ENCODE measurements around the gene STK17B.
"Not testable (repeated sequence)": the region's sequence is repeated elsewhere in the genome, so short reads cannot be mapped to it uniquely, and the experiment has no call there.

STK17B gene

DNA sequence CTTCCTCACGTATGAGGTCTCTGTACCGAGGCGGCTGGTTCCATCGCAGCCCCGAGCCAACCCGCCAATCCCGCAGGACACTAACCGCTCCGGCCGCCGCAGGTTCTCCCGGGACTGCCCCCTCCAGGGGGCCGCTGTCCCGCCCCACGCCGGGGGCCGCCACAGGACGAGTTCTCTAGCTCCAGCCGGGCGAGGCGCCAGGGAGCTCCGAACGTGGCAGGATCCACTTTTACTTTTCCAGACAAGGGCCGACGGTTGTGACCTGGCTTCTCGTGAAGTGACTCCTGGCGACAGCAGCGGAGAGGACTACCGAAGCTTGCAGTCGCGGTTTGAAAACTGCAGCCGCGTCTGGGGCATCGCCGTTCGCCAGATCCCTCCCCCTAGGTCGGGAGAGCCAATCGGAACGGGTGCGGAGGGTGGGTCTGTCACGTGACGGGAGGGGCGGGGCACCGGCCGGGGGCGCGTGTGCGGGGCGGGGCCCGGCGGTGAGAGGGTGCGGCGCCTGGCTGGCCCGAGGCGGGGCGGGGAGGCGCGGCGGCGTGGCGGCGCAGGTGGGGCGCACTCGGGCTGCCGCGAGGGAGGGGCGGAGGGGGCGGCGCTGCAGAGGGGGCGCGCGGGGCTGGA is at the start of gene STK17B:
Gene STK17B, minus strand, starts transcription at position 331 of the 624 bp plus-strand sequence. CDS start 8,195 bp downstream, outside the sequence.
- peak; percentile 98 for DNase-seq

DNA sequence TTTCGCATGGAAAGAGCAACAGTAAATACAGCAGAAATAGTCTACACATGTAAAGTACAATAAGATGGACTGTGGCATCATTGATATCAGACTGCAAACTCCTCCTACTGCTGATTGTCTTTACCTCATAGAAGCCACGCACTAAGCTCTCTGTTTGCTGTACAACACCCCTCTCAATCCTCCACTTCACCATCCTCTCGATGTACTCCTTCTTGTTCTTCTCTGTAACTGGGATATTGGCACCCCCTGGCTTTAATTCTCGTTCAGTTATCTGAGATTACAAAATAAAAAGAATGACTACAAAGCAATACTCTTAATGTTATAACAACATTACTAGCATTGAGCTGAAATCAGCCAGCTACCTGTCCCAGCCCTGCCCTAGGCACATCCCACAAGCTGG is 49.3 kb upstream of the STK17B start:
- peak; percentile 65 for DNase-seq

DNA sequence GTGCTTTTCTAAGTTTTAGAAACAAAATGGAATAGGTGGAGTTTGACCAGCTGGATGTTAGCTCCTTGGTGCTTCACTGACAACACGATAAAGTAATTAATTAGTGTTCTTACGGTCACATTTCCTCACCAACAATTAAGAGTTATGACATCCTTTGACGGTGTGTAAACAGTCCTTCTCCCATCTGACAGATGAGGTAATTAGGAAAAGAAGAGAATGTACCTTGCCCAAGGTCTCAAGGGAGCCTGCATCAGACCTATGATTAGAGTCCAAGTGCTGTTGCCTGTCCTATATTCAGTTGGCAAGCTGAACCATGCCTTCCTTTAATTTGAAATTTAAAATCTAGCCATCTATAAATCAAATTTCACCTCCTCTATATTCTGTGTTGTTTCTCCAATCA is 48.3 kb upstream of the STK17B start:
- no peak for DNase-seq

DNA sequence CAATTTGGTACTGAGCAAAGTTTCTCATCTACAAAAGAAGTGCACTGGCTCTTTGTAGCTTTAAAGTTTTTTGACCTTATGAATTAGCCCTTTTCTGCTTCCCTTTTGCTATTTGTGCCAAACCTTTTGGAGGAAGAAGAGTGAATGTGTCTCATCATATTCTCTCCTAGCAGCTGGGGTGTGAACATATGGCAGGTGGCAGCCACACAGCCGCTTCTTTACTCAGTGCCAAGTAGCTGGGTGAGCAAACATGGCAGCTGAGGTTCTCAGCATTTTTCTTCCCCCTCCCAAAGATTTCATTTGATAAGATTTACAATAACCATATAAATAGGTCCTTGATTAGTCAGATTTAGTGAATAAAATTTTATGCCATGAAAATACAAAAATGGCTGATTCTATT is 46.7 kb upstream of the STK17B start:
- DNase-seq = no peak

DNA sequence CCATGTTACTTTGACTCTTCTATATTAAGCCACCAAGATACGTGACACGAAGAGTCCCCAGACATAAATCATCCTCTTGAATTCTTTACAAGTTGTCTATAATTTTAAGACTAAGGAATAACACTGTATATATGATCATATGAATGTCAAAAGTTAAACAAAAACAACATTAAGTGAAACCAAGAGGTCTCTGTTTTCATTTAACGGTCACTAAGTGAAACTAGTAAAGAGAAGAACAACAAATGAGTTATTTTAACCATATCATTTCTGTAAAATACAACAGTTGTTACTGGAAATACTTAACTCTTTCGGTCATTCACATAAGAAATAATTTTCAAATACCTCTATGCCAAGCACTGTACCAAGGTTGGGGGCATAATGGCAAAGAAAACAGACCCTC is 45.7 kb upstream of the STK17B start:
- no peak for DNase-seq

DNA sequence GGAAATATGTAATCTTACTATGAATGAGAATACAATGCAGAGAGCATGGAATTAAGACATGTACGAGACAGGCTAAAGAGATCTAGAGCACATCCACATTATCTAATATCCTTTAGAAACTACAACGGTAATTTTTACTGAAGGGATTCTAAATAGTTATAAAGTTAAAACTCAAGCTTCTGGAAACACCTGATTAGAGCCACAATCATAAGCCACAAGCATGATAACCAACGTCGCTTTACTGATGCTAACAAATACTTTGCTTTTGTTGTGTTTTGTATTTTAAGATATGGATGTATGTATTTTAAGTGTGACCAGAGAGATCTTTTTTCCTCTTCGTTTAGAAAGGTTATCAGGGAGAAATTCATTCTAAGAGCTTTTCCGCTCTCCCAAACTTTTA is 44.0 kb upstream of the STK17B start:
- no peak for DNase-seq

DNA sequence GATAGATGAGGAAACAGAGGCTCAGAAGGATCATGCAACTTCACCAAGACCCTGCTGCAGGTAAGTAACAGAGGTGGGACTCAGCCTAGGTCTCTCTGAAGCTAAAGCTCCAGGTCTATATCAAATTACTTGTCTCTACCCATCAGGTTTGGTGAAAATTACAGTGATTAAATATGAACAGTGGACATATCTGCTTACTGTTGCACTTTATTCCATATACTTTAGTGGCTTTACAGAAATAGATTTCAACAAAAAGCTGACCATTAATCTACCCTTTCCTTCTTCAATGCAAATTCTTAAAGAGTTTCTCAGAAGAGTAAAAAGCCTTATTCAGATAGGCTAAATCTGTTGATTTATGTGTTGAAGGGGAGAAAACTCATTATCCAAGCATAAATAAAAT is 42.8 kb upstream of the STK17B start:
- no peak for DNase-seq

DNA sequence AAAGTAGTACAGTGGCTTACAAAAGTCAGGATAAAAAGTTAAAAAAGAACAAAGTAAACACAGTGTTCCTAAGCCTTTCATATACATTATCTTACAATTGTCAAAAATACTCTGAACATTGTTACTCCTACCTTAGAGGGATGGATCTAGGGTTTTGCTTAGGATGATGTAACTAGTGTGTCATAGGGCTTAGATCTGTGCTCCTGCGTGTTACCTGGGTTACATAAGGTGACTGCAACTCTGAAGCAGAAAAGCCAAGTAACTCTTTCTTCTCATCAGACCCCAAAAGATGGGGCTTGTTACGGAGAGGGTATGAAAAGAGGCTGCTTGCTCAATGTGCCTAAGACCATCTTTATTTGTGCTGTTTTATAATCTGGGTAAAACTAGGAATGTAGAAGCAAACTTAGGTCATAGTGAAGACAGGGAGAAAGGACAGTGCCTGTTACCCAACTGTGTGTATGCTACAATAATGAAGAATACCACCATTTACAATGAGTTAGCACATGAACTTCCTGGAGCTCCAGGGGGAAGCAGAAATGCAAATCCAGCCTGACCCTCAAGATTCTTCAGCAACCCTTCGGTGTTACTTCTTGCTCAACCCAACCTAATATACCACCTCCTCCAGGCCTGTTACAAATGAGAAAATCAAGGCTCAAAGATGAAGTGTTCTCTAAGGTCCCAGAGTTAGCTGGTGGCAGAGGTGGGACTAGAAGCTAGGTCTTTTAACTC is 42.0 kb upstream of the STK17B start:
- DNase-seq = no peak

DNA sequence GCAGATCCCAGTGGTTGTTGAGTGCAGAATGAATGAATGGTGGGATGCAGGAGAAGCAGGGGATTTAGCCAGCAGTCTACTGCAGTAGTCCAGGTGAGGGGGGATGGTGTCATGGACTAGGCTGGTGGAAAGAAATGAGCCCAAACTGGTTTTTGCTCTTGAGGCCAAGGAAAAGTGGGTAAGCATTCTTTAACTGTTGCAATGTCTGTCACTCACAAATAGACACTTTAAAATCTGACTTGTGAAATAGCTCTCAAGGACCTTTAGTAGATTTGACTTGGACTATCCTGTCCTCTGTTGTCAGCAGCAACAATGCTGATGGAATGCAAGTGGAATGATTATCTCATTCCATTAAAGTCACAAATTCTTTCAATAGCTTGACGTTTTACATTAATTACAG is 37.5 kb upstream of the STK17B start:
- no peak for DNase-seq

DNA sequence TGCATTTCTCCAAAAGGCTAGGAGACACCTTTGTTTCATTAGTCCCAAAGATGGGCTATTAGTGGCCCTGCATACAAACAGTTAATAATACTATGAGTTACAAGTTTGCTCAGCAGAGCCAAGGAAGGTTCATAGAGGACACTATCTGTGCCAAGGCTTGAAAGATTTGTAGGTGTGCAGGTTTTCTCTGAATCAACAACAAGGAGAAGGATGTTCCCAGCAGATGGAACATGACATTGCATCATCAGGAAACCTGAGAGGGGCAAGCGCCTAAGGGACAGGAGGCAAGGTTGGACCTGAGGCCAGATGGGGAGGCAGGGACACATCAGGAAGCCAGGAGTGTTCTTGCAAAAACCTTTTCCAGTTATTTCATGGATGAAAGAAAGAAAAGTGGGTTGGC is 35.4 kb upstream of the STK17B start:
- no peak for DNase-seq

DNA sequence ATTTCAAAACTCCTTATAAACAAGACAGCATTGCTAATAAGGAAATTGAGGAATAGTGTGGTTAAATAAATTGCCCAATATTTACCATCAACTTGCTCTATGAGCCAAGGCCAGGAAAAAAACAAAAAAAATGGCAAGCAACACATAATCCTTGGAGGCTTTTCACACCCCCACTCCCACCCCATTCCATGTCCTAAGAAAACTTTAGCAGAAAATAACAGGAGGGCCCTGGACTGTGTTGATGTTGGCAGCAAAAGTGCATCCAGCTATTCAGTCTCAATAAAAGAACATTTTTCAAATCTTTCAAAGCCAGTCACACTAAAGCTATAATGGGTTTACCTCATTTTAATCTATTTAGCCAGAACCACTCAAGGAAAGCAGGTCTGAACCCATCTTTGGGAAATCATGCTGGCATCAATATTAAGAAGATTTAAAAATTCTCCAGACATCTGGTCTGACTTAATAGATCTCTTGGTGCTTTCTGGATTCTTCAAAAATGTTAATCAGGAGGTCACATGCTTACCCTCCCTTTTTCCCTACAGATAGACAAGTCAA is 34.6 kb upstream of the STK17B start:
- DNase-seq = no peak

DNA sequence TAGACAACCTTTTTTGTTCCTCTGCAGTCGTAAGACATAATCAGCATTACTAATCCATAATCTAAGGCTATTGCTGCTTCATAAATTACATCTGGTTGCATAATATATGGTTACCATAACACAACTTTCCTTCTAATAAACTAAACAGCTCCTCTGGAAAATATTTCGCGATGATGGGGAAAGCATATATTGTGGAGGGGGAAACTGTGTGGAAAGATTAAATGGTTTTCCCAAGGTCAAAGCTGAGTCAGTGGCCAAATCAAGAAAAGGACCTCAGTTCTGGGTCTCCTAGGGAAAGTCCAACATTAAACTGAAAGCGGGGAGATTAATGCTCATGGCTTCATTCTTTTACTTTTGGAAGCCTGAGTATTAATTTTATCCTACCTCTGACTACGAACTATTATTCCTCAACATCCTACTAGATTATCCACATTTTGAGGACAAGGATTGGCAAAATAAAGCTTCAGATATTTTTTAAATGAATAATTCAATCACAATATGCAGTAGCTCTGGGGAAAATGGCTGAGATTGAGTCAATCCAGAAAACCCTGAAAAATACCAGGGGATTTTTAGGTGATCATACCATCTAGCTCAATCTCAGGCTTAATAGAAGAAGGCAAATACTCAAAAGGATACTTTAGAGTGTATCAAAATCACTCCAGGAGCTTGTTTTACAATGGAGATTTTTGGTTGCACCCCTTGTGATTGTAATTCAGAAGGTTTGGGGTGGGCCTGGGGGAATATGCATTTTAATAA is 33.8 kb upstream of the STK17B start:
- DNase-seq = no peak

DNA sequence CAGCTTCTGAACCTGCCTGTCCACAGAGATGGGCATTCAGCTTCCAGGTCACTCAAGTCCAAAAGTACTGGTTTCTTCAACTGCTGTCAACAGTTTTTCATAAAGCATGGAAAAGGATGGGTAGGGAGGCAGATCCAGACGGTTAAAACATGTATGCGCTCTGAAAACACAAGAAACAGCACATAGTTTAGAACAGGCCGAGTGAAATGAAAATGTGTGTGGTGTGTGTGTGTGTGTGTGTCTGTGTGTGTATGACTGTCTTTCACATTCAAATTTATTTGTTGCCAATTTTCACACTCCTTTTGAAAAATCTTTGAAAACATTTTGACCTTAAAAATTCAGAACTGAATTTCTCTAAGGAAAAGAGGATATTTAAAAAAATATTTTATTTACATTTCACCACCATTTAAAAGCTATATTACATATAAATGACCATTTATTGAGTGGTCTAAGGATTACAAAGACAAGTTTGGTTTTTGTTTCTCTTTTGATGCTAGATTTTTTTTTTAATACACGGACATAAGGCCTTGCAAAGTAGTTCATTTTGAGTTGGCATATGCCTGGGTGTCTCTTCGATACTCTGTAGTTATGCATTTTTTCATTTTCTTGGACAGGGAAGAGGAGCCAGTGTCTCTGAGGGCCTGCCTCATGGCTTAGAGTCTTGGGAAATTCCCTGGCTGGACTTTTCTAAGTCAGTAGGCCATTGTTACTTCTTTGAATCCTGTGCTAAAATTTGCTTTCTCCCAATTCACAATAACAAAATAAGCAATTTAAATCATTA is 30.0 kb upstream of the STK17B start:
- DNase-seq = no peak

DNA sequence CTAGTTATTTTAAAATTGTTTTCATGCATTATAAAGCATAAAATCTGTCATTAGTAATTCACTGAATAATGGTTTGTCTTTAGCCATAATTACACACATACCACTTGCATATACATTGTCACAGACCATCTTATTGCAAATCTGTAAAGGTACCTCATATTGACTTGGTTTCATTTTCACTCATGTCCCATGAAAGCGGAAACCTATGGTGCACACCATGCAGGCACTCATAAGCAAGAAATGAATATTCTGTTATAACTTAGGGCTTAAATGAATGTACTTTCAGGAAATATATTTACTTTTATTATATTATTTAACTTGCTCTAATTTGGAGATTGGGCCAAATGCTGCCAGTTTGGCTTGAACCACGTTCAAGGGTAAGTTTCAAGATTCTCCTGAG is 29.2 kb upstream of the STK17B start:
- peak; percentile 60 for DNase-seq

DNA sequence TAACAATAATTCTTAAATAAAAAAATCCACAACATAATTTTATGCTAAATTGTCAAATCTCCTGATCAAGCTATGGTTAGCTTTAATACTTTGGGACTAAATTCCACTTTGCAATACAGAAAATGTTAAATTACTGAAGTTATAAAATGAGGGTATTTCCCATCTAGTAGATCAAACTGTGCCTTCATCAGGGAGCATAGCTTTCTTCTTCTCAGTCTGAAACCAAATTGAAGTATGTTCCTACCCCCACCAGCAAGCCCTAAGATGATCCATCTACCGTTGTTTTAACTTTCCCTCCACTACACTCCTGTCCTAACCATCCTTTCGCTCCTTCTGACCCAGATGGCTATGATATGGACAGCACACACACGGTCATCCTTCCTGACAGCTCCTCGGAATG is 24.4 kb upstream of the STK17B start:
- DNase-seq = no peak

DNA sequence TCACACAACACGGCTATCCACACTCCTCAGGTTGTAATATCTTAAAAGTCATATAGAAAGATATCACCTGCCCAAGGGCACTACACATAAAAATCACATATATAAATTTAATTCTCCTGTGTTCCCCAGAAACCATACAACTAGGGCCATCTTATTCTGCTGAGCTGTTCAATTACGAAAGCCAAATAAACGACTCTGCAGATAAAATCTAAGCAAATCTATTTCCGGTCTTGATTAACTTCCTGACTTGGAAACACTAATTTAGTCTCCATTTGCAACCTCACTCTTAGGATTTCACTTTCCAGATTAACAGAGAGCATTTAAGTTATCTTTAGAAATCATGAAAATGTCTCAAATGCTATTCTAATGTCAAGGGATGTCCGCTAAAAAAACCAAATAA is 23.9 kb upstream of the STK17B start:
- DNase-seq = no peak

DNA sequence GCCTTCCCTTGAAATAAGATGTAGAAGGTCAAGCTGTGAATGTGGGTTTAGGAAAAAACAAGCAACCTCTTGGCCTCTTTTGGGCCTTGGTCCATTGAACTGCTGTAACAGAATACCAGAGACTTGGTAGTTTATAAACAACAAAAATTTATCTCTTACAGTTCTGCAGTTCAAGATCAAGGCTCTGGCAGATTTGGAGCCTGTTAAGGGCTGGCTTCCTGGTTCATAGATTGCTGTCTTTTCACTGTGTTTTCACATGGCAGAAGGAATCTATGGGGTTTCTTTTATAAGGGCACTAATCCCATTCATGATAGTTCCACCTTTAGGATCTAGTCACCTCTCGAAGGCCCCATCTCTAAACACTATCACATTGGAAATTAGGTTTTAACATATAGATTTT is 20.2 kb upstream of the STK17B start:
- no peak for DNase-seq

DNA sequence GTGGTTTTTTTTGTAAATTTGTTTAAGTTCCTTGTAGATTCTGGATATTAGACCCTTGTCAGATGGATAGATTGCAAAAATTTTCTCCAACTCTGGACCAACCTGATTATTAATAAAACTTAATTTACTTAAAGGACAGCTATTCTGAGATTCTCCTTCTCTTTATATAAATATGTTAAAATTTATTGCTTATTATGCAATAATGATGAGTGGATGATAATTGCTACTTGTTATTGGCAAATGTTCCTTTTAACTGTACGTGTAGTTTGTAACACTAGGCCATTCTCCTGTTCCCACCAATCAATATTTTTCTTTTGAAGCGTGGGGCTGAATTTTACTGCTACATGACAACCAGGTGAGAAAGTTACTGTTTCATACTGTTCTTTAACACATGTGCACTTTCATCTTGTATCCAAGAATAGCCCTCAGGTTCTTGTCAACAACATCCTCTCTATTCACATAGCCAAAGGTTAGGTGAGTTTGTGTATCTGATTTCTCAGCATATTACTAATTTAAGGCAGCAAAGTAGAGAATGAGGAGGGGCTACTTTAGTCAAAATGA is 16.6 kb upstream of the STK17B start:
- no peak for DNase-seq

DNA sequence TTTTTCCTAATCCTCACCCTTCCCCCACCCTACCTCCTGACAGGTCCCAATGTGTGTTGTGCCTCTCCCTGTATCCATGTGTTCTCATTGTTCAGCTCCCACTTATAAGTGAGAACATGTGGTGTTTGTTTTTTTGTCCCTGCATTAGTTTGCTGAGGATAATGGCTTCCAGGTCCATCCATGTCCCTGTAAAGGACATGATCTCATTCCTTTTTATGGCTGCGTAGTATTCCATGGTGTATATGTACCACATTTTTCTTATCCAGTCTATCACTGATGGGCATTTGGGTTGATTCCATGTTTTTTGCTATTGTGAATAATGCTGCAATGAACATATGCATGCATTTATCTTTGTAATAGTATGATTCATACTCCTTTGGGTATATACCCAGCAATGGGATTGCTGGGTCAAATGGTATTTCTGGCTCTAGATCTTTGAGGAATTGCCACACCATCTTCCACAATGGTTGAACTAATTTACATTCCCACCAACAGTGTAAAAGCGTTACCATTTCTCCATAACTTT is 15.9 kb upstream of the STK17B start:
- DNase-seq = not testable (repeated sequence)

DNA sequence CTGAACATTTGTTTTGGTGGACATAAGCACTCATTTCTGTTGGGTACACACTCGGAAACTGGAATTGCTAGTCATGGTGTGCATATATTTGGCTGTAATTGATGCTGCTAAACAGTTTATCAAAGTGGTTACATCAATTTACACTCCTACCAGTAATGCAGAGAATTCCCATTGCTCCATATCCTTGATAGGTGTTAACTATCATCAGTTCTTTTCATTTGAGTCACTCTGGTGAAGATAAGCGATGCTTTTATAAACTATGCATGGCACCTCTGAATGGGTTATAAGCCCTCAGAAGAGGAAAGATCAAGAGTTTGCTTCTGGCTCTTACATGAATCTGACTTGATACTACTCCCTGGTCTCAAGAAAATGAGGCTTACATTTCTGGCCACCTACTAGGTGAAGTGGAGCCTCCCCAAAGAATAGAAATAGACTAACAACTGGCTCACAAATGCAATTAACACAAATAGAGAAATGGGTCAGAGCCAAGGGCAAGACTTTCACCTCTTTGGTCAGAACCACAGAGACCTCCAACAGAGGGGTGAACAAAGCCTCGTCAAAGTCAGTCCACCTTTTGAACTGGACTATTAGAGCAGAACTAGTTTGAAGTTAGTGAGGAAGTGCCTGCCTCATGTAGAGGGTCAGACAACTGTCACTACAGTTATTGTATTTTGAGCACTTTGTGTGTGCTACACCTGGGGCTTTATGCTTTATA is 15.0 kb upstream of the STK17B start:
- DNase-seq = no peak

DNA sequence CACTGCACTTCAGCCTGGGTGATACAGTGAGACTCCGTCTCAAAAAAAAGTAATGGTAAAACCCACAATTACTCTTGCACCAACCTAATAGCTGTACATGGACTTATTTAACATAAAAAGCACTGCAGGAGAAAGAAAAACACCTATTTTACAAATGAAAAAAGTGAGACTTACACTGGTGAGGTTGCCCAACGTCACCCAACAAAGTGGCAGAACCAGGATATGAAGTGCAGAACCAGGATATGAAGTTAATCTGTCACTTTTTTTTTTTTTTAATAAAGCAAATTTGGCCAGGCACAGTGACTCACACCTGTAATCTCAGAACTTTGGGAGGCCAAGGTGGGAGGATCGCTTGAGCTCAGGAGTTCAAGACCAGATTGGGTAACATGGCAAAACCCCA is 13.5 kb upstream of the STK17B start:
- no peak for DNase-seq

Data from CD4-positive, alpha-beta T cell treated with Interleukin-10 for 1 hour (primary cell).